GM06990 (cell line): ENCODE results near the gene DLK1.

Source experiments
- DNase-seq: peaks from one replicate; pipeline ENCODE4 v3.0.0-alpha.2; 2011; ENCODE audit not compliant: insufficient read length; ENCODE audit errors: extremely low read depth
- H3K27me3 ChIP-seq: replicated peaks from 2 replicates; pipeline ENCODE4 v1.6.0; 2011; ENCODE audit warnings: low read length; ENCODE audit not compliant: control insufficient read depth, insufficient read depth
- H3K36me3 ChIP-seq: 2 replicates; pipeline ENCODE4 v1.5.1; 2011; ENCODE audit warnings: low read length; ENCODE audit not compliant: control insufficient read depth, insufficient read depth
- H3K4me3 ChIP-seq: replicated peaks from 2 replicates; pipeline ENCODE4 v1.5.1; 2011; ENCODE audit warnings: low read depth, mild to moderate bottlenecking, control low read depth, low read length
- CTCF ChIP-seq: IDR thresholded peaks from 2 replicates; pipeline ENCODE4 v1.5.1; 2011; ENCODE audit warnings: low read length, control low read depth, mild to moderate bottlenecking, inconsistent platforms; ENCODE audit not compliant: insufficient read depth, poor library complexity, severe bottlenecking

Gene DLK1

DNA sequence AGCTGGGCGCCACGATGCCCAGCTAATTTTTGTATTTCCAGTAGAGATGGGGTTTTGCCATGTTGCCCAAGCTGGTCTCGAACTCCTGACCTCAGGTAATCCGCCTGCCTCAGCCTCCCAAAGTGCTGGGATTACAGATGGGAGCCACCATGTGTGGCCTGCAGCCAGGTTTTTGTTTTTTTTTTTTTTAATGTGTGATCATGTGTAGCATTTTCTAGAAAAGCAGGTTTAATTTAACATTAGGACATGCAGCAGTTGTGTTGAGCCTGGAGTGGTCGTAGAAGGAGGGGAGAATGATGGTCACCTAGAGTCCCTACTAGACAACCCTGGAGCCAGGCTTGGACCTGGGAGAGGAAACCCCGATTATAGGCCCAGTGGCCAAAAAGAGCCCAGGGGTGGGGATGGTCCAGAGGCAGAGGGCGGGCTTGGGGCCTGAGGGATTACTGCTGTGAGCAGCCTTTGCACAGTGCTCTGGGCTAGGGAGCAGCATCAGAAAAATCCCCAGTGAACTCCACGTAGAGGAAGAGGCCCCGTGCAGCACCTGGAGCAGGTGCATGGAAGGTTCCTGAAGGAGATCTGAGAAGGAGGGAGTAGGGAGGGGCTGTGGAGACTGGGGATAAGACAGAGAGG, 13.6 kb downstream of the DLK1 start:
- DNase-seq = no peak
- Histone ChIP-seq H3K27me3 (no peaks in the 10 kb centered on the region; the same call in 1 of the 2 replicates), H3K36me3 (no peaks in the 10 kb centered on the region), H3K4me3 (no peak overlapping the region)
- no peak for TF ChIP-seq CTCF

- Histone ChIP-seq H3K36me3 (no peaks in the 10 kb centered on the region), H3K4me3 (no peak overlapping the region), H3K27me3 (no peaks in the 10 kb centered on the region; the same call in 1 of the 2 replicates)
- no peak for DNase-seq
- no peak for TF ChIP-seq CTCF
These were observed 14.2 kb downstream of the DLK1 start for GRCh38 chr14:100740929-100741328.

DNA sequence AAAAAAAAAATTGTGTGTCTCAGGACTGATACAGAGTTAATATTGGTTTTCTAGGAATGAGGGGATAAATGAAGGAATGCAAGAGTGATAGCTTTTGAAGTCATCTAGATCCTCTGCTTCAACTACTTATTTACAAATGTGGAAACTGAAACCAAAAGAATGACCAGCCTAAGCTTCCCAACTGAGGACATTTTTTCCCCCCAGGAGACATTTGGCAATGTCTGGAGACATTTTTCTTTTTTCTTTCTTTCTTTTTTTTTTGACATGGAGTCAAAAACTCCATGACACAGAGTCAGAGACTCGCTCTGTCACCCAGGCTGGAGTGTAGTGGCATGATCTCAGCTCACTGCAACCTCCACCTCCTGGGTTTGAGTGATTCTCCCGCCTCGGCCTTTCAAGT, 15.3 kb downstream of the DLK1 start:
- DNase-seq = no peak
- Histone ChIP-seq H3K36me3 (no peaks in the 10 kb centered on the region), H3K27me3 (no peaks in the 10 kb centered on the region; the same call in 1 of the 2 replicates), H3K4me3 (no peak overlapping the region)
- no peak for TF ChIP-seq CTCF

DNA sequence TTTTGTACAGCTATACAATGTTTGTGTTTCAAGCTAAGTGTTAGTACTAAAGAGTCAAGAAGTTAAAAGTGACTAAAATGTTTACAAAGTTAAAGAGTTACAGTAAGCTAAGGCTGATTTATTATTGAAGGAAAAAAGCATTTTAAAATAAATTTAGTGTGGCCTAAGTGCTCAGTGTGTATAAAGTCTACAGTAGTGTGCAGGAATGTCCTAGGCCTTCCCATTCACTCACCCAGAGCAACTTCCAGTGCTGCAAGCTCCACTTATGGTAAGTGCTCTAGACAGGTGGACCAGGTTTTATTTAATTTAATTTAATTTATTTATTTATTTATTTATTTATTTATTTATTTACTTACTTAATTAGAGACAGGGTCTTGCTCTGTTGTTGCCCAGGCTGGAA, 19.6 kb downstream of the DLK1 start:
- H3K36me3 ChIP-seq = no peaks in the 10 kb centered on the region
- no peak for DNase-seq
- H3K27me3 ChIP-seq = no peaks in the 10 kb centered on the region
- TF ChIP-seq CTCF = no peak
- H3K4me3 ChIP-seq = no peak overlapping the region

DNA sequence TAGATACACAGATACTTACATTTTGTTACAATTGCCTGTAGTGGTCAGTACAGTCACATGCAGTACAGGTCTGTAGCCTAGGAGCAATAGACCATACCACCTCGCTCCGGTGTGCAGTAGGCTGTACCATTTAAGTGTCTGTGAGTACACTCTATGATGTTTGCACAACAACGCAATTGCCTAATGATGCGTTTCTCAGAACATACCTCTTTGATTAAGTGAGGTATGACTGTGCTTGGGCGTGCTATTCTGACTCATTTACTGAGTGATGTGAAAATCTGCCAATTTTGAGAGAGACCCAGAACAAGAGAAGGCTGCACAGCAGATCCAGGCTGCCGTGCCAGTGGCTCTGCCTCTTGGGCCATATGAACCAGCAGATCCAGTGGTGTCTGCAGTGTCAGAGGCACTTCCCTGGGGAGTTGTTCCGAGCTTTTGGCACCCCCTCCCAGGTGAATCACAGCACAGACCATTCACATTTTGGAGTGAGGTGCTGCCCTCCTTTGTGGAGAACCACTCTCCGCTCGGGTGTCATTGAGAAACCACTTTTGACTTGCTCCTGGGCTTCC, 20.4 kb downstream of the DLK1 start:
- Histone ChIP-seq H3K4me3 (no peak overlapping the region), H3K36me3 (no peaks in the 10 kb centered on the region), H3K27me3 (no peaks in the 10 kb centered on the region)
- no peak for TF ChIP-seq CTCF
- no peak for DNase-seq

GRCh38 chr14:100747736-100748135, 21.0 kb downstream of the DLK1 start:
- Histone ChIP-seq H3K4me3 (no peak overlapping the region), H3K27me3 (no peaks in the 10 kb centered on the region), H3K36me3 (no peaks in the 10 kb centered on the region)
- no peak for TF ChIP-seq CTCF
- DNase-seq = no peak
